Right lobe of liver (tissue), 6 donors: ENCODE data around the gene KCNN1. TPM values are rescaled to one million over a fixed set of nuclear protein-coding genes. Genes with fewer than 3 reads are reported as not detected.
"Not testable (repeated sequence)": the region's sequence is repeated elsewhere in the genome, so short reads cannot be mapped to it uniquely, and the experiment has no call there.

Experiments
- ATAC-seq, 4 donors: fragments of 200-7000 bp; cut with Tn5 transposase; one replicate each; pipeline ENCODE4 v1.9.1; 2020; ENCODE audit warnings: mild to moderate bottlenecking in 4 of 4, moderate library complexity in 4 of 4
- DNase-seq, 3 donors: peaks; one replicate each; pipeline ENCODE4 v3.0.0-alpha.2; 2020
- H3K27ac ChIP-seq, 3 donors: fragments of 200-600 bp; one replicate each; pipeline ENCODE4 v1.8.0; 2022
- H3K27me3 ChIP-seq, 2 donors: fragments of 200-600 bp; one replicate each; pipeline ENCODE4 v1.8.0; 2022
- H3K36me3 ChIP-seq, 4 donors: fragments of 200-600 bp; sonication (generic) in 1 of 4; one replicate each; pipeline versions ENCODE4 v1.5.1 to v1.8.0; 2017 to 2022; ENCODE audit warnings: control low read depth in 1 of 4
- H3K4me1 ChIP-seq, 4 donors: fragments of 200-600 bp; sonication (generic) in 1 of 4; one replicate each; pipeline versions ENCODE4 v1.5.1 to v1.8.0; 2017 to 2022; ENCODE audit warnings: control low read depth in 1 of 4
- H3K4me3 ChIP-seq, 3 donors: fragments of 200-600 bp; one replicate each; pipeline ENCODE4 v1.8.0; 2022
- H3K9me3 ChIP-seq, 4 donors: fragments of 200-600 bp; sonication (generic) in 1 of 4; one replicate each; pipeline versions ENCODE4 v1.5.1 to v1.8.0; 2017 to 2022; ENCODE audit warnings: control low read depth in 1 of 4
- POLR2A ChIP-seq: fragments of 450-650 bp; IDR thresholded peaks from one replicate; pipeline ENCODE4 v1.6.1; 2017; ENCODE audit warnings: antibody characterized with exemption, mild to moderate bottlenecking
- WGBS: methylation state at CpG from one replicate; pipeline ENCODE4 v1.1.6; 2018; ENCODE audit warnings: low coverage, low lambda C conversion rate; ENCODE audit not compliant: insufficient coverage; ENCODE audit errors: missing lambda C conversion rate; 5-methylcytosine and 5-hydroxymethylcytosine counted together
- intact Hi-C, 2 donors: fragments of 100-400 bp; cut with DNase I; formaldehyde crosslinking; loops; one replicate each; pipeline versions ENCODE4 v1.11.2 to v1.14.1; 2022
- total RNA-seq, 6 experiments: library from RNA; depleted of rRNA in 2 of 6; stranded (reverse); fragments of >200 nt in 2 of 6; fragmentation: NEBNext Ultra II Directional in 3 of 6; extraction: Animal tissue kit (Norgen Biotek cat#: 25700) in 3 of 6; gene quantifications; one replicate each; pipeline versions ENCODE4 v1.1.0 to v1.2.4, GENCODE V29; 2016 to 2023
- TF ChIP-seq, protein P1 (sequence below), 4 donors: fragments of 200-600 bp in 3 of 4; fragments of 450-650 bp in 1 of 4; IDR thresholded peaks; one replicate each; pipeline versions ENCODE4 v1.5.1 to v1.8.0; 2016 to 2022; ENCODE audit warnings: antibody characterized with exemption in 4 of 4, mild to moderate bottlenecking in 2 of 4
- donor health status: DM: no; HTN: yes; CAD: no.
- donor health status: DM: no; HTN: no; CAD: no.
- donor health status: DM: no; HTN: no; CAD: no.
- donor health status: DM: no; HTN: yes; CAD: no.
- donor health status: DM: no; HTN: yes; CAD: no.

KCNN1 gene
- total RNA-seq, 6 experiments from 2014 or later, result not detected

DNA sequence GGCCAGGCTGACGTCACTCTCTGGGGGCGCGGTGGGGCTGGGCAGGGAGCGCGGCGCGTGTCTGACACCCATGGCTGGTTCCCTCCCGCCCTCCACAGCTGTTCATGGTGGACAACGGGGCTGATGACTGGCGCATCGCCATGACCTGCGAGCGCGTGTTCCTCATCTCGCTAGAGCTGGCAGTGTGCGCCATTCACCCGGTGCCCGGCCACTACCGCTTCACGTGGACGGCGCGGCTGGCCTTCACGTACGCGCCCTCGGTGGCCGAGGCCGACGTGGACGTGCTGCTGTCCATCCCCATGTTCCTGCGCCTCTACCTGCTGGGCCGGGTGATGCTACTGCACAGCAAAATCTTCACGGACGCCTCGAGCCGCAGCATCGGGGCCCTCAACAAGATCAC lies 14.7 kb downstream of the KCNN1 start:
- intact Hi-C loops, result no loop called here
- H3K27ac ChIP-seq, result no peak overlapping the region
- H3K9me3 ChIP-seq, result no peaks in the 10 kb centered on the region
- no peaks in the 10 kb centered on the region for H3K36me3 ChIP-seq
- no peaks in the 10 kb centered on the region for H3K4me1 ChIP-seq
- no peaks in the 10 kb centered on the region for H3K27me3 ChIP-seq
- DNase-seq, result no peak
- WGBS, result no CpG with 5 or more reads among the region's 38 CpGs
- peak in 1 of 4 donors; percentile 8 for ATAC-seq
- TF ChIP-seq, protein P1, sequence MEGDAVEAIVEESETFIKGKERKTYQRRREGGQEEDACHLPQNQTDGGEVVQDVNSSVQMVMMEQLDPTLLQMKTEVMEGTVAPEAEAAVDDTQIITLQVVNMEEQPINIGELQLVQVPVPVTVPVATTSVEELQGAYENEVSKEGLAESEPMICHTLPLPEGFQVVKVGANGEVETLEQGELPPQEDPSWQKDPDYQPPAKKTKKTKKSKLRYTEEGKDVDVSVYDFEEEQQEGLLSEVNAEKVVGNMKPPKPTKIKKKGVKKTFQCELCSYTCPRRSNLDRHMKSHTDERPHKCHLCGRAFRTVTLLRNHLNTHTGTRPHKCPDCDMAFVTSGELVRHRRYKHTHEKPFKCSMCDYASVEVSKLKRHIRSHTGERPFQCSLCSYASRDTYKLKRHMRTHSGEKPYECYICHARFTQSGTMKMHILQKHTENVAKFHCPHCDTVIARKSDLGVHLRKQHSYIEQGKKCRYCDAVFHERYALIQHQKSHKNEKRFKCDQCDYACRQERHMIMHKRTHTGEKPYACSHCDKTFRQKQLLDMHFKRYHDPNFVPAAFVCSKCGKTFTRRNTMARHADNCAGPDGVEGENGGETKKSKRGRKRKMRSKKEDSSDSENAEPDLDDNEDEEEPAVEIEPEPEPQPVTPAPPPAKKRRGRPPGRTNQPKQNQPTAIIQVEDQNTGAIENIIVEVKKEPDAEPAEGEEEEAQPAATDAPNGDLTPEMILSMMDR (IDR thresholded peaks at IDR 0.05), result no peak
- TF ChIP-seq POLR2A, result no peak
- H3K4me3 ChIP-seq, result no peak overlapping the region

DNA sequence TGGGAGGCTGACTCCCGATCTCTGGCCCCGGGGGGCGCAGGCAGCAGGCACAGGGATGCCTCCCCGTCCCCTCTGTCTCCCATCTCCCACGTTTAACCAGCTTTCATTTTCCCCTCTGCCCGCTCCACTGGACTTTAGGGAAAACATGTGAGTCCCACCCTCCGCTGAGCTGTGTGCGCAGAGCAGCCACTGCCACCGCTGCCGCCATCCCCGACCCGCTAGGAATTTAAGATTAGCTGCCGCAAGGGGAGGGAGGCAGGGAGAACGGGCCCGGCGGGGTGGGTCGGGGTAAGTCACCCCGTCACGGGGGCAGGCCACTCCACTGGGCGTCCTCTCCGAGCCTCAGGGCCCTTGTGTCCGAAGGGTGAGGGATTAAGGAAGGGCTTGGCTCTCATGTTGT lies 15.5 kb downstream of the KCNN1 start:
- H3K27me3 ChIP-seq, result no peaks in the 10 kb centered on the region
- no peaks in the 10 kb centered on the region for H3K4me1 ChIP-seq
- no peak for DNase-seq
- TF ChIP-seq, protein P1 (IDR thresholded peaks at IDR 0.05), result no peak
- TF ChIP-seq POLR2A, result no peak
- 70% methylated on average over 15 of the region's 22 CpGs for WGBS
- no peaks in the 10 kb centered on the region for H3K36me3 ChIP-seq
- intact Hi-C loops, result no loop called here
- no peak overlapping the region for H3K27ac ChIP-seq
- no peak overlapping the region for H3K4me3 ChIP-seq
- no peak for ATAC-seq
- H3K9me3 ChIP-seq, result no peaks in the 10 kb centered on the region

DNA sequence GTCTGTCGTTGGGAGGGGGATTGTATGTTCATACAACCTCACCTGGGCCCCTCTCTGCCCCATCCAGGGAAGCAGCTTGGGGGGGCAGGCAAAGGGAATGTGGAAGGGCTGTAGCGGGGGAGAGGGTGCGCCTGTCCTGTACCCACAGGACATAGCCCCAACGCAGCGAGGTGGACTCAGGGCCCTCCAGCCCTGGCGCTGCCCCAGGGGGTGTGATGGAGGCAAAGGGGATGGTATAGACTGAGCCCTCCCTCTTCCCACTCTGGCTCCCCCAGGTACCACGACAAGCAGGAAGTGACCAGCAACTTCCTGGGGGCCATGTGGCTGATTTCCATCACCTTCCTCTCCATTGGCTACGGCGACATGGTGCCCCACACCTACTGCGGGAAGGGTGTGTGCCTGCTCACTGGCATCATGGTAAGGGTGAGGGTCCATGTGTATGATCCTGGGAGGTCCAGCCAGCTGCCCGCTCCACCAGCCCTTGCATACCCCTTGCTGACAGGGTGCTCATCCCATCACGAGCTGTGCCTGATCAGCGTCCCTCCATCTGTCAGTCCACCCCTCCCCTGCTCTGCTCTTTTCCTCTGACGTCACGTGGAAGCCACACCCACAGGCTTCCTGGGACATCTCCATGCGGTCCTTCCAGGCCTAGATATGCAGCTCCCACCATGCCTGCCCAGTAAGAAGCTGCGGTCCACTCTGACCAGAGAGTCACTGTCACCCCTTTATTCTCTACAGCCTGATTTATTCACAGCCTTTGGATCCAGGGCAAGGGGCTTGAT lies 18.3 kb downstream of the KCNN1 start:
- intact Hi-C loops, result no loop called here
- DNase-seq (no peak), ATAC-seq (no peak)
- TF ChIP-seq, protein P1 (IDR thresholded peaks at IDR 0.05), result no peak
- no peak for TF ChIP-seq POLR2A
- H3K4me1 ChIP-seq, result no peaks in the 10 kb centered on the region
- no peak overlapping the region for H3K27ac ChIP-seq
- H3K36me3 ChIP-seq, result no peaks in the 10 kb centered on the region
- H3K27me3 ChIP-seq, result no peaks in the 10 kb centered on the region
- no peak overlapping the region for H3K4me3 ChIP-seq
- H3K9me3 ChIP-seq, result no peaks in the 10 kb centered on the region
- WGBS, result 53% methylated on average over 7 of the region's 17 CpGs

DNA sequence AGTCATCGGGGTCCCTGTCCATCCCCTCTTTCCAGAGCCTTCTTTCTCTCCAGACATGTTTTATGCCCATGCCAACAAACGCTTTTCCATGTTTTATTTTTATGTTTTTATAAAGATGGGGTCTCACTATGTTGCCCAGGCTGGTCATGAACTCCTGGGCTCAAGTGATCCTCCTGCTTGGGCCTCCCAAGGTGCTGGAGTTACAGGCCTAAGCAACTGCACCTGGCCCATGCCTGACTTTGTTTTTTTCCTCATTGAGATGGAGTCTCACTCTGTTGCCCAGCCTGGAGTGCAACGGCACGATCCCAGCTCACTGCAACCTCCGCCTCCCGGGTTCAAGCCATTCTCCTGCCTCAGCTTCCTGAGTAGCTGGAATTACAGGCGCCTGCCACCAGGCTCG lies 19.7 kb downstream of the KCNN1 start:
- ATAC-seq, H3K9me3 ChIP-seq, H3K27me3 ChIP-seq, H3K4me3 ChIP-seq, intact Hi-C loops, H3K36me3 ChIP-seq, H3K4me1 ChIP-seq, H3K27ac ChIP-seq, DNase-seq: not testable (repeated sequence)
- 68% methylated on average over 6 of the region's 8 CpGs for WGBS

DNA sequence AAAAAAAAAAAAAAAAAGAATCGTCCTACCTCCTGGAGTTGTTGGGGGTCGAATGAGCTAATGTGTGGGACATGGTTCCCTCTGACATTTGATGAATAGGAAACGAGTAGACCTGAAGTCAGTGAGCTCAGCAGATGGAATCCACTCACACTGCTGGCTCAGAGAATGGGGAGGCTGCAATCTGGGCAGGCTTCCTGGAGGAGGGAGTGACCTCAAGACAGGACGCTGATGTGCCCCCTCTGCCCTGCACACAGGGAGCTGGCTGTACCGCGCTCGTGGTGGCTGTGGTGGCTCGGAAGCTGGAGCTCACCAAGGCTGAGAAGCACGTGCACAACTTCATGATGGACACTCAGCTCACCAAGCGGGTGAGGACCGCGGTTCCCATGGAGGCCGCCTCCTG lies 21.3 kb downstream of the KCNN1 start:
- H3K27ac ChIP-seq, result no peak overlapping the region
- no peaks in the 10 kb centered on the region for H3K4me1 ChIP-seq
- DNase-seq, result no peak
- 47% methylated on average over 2 of the region's 13 CpGs for WGBS
- no peaks in the 10 kb centered on the region for H3K9me3 ChIP-seq
- H3K36me3 ChIP-seq, result no peaks in the 10 kb centered on the region
- no peak for TF ChIP-seq POLR2A
- TF ChIP-seq, protein P1 (IDR thresholded peaks at IDR 0.05), result no peak
- intact Hi-C loops, result no loop called here
- no peaks in the 10 kb centered on the region for H3K27me3 ChIP-seq
- no peak overlapping the region for H3K4me3 ChIP-seq
- ATAC-seq, result no peak
